ENCODE data around the gene ANKRD30A.
"Not testable (repeated sequence)": the region's sequence is repeated elsewhere in the genome, so short reads cannot be mapped to it uniquely, and the experiment has no call there.

ANKRD30A gene

GRCh38 chr10:37269554-37270256, 144.3 kb downstream of the ANKRD30A start:
- DNase-seq: no peak

- DNase-seq: no peak
These were observed 149.9 kb downstream of the ANKRD30A start for GRCh38 chr10:37275216-37275777.

- DNase-seq: no peak
These were observed 159.7 kb downstream of the ANKRD30A start for GRCh38 chr10:37285063-37285462.

- no peak for DNase-seq
These were observed 164.6 kb downstream of the ANKRD30A start for GRCh38 chr10:37289833-37290464.

- DNase-seq: no peak
These were observed 175.9 kb downstream of the ANKRD30A start for GRCh38 chr10:37301271-37301670.

GRCh38 chr10:37304036-37304435, 178.6 kb downstream of the ANKRD30A start:
- no peak for DNase-seq

- DNase-seq: no peak
These were observed 189.0 kb downstream of the ANKRD30A start for GRCh38 chr10:37314350-37314749.

GRCh38 chr10:37314862-37315261, 189.5 kb downstream of the ANKRD30A start:
- DNase-seq: no peak

GRCh38 chr10:37344413-37344812, 219.0 kb downstream of the ANKRD30A start:
- DNase-seq: no peak

- no peak for DNase-seq
These were observed 254.6 kb downstream of the ANKRD30A start for GRCh38 chr10:37379991-37380390.

GRCh38 chr10:37381271-37381670, 255.9 kb downstream of the ANKRD30A start:
- DNase-seq: no peak

- no peak for DNase-seq
These were observed 259.5 kb downstream of the ANKRD30A start for GRCh38 chr10:37384923-37385322.

- DNase-seq: no peak
These were observed 265.5 kb downstream of the ANKRD30A start for GRCh38 chr10:37390926-37391325.

- not testable (repeated sequence) for DNase-seq
These were observed 275.4 kb downstream of the ANKRD30A start for GRCh38 chr10:37400774-37401173.

GRCh38 chr10:37401225-37401624, 275.8 kb downstream of the ANKRD30A start:
- no peak for DNase-seq

GRCh38 chr10:37403776-37404175, 278.4 kb downstream of the ANKRD30A start:
- DNase-seq: no peak

Data from NCI-H146 (cell line).